Measurements from ENCODE around the gene SLMAP.

GRCh38 chr3:57974796-57975388, 218.8 kb downstream of the SLMAP start:
- TF ChIP-seq CTCF (IDR thresholded peaks at IDR 0.05 in 8 of 11, conservative IDR thresholded peaks at IDR 0.05 in 3 of 11) = no peak
- TF ChIP-seq POLR2A (IDR thresholded peaks at IDR 0.05) = no peak
- peak in 1 of 3 donors; percentile 52 for TF ChIP-seq POLR2AphosphoS5 (IDR thresholded peaks at IDR 0.05)
